Suprapubic skin (tissue), 4 donors: ENCODE measurements around the gene ERC2. TPM values are rescaled to one million over a fixed set of nuclear protein-coding genes. Genes with fewer than 3 reads are reported as not detected.

ENCODE experiments used
- DNase-seq, 2 donors: peaks; one replicate each; pipeline ENCODE4 v3.0.0-alpha.2; 2019; ENCODE audit warnings: low spot score in 2 of 2
- H3K27ac ChIP-seq: fragments of 200-600 bp; sonication (generic); one replicate; pipeline ENCODE4 v1.5.1; 2019
- H3K27me3 ChIP-seq: fragments of 200-600 bp; sonication (generic); one replicate; pipeline ENCODE4 v1.5.1; 2019
- H3K36me3 ChIP-seq: fragments of 200-600 bp; sonication (generic); one replicate; pipeline ENCODE4 v1.5.1; 2019
- H3K4me1 ChIP-seq: fragments of 200-600 bp; sonication (generic); one replicate; pipeline ENCODE4 v1.5.1; 2019
- H3K4me3 ChIP-seq: fragments of 200-600 bp; sonication (generic); one replicate; pipeline ENCODE4 v1.5.1; 2019; ENCODE audit warnings: mild to moderate bottlenecking
- H3K9me3 ChIP-seq: fragments of 200-600 bp; sonication (generic); one replicate; pipeline ENCODE4 v1.5.1; 2019
- EP300 ChIP-seq: sonication (generic); formaldehyde crosslinking; IDR thresholded peaks from one replicate; pipeline ENCODE4 v1.6.1; 2017; ENCODE audit warnings: antibody characterized with exemption
- POLR2A ChIP-seq, 2 donors: fragments of 450-650 bp; IDR thresholded peaks; one replicate each; pipeline ENCODE4 v1.6.1; 2017; ENCODE audit warnings: antibody characterized with exemption in 2 of 2, mild to moderate bottlenecking in 2 of 2, moderate library complexity in 2 of 2
- POLR2AphosphoS5 ChIP-seq, 3 donors: sonication (generic); formaldehyde crosslinking; IDR thresholded peaks; one replicate each; pipeline ENCODE4 v1.6.1; 2017; ENCODE audit warnings: antibody characterized with exemption in 3 of 3
- WGBS: methylation state at CpG from one replicate; pipeline ENCODE4 v1.1.5; 2018; 5-methylcytosine and 5-hydroxymethylcytosine counted together
- total RNA-seq, 4 donors: library from RNA; depleted of rRNA; stranded (reverse); fragments of >200 nt; gene quantifications; one replicate each; pipeline ENCODE4 v1.1.0, GENCODE V29; 2016
- TF ChIP-seq, protein P1 (sequence below), 2 donors: fragments of 200-600 bp in 1 of 2; fragments of 450-650 bp in 1 of 2; sonication (generic) in 1 of 2; IDR thresholded peaks; one replicate each; pipeline ENCODE4 v1.5.1; 2016 to 2019; ENCODE audit warnings: antibody characterized with exemption in 2 of 2, mild to moderate bottlenecking in 1 of 2, moderate library complexity in 1 of 2

Gene ERC2
- total RNA-seq, 4 donors from 2014 or later, result 0.21 TPM; not detected in 3

DNA sequence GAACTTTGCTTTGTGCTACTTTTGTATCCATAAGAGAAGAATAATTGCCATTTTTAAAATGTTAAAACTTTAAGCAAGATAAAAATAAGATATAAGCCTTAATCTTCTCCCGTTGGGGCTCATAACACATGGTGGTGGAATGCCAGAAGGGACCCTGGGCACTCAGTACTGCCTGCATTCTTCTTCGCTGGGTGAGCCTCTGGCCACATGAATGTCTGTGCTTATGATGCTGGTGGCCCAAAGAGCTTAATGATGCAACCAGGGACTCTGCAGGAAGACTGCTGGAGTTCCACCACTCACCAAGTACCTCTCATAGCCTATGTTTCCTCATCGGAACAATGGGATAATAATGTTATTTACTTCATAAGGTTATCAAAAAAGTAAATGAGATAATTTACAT lies 103.6 kb downstream of the ERC2 start:
- Histone ChIP-seq H3K27ac (no peak overlapping the region), H3K4me1 (no peaks in the 10 kb centered on the region), H3K27me3 (no peaks in the 10 kb centered on the region), H3K9me3 (no peaks in the 10 kb centered on the region), H3K4me3 (no peak overlapping the region), H3K36me3 (no peaks in the 10 kb centered on the region)
- 91% methylated on average over 3 of the region's 3 CpGs for WGBS
- no peak for DNase-seq
- TF ChIP-seq POLR2A (IDR thresholded peaks at IDR 0.05) (no peak), EP300 (no peak), POLR2AphosphoS5 (IDR thresholded peaks at IDR 0.05) (no peak)
- TF ChIP-seq, protein P1, sequence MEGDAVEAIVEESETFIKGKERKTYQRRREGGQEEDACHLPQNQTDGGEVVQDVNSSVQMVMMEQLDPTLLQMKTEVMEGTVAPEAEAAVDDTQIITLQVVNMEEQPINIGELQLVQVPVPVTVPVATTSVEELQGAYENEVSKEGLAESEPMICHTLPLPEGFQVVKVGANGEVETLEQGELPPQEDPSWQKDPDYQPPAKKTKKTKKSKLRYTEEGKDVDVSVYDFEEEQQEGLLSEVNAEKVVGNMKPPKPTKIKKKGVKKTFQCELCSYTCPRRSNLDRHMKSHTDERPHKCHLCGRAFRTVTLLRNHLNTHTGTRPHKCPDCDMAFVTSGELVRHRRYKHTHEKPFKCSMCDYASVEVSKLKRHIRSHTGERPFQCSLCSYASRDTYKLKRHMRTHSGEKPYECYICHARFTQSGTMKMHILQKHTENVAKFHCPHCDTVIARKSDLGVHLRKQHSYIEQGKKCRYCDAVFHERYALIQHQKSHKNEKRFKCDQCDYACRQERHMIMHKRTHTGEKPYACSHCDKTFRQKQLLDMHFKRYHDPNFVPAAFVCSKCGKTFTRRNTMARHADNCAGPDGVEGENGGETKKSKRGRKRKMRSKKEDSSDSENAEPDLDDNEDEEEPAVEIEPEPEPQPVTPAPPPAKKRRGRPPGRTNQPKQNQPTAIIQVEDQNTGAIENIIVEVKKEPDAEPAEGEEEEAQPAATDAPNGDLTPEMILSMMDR (IDR thresholded peaks at IDR 0.05), result no peak

DNA sequence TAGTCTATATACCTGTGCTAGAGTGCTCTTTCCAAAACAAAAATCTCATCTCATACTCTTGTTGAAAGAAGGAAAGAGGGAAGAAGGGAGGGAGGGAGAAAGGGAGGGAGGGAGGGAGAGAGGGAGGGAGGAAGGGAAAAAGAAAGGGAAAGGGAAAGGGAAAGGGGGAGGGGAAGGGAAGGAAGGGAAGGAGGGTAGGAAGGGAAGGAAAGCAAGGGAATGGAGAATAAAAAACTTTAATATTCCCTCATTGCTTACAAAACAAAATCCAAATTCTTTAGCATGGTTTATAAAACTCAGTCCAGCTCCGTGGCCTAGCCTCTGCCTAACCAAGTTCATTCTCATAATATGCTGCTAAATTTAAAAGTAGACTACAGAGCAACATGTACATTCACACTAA lies 104.5 kb downstream of the ERC2 start:
- no peak for DNase-seq
- TF ChIP-seq, protein P1 (IDR thresholded peaks at IDR 0.05), result no peak
- TF ChIP-seq POLR2AphosphoS5 (IDR thresholded peaks at IDR 0.05), result no peak
- no peak for TF ChIP-seq POLR2A (IDR thresholded peaks at IDR 0.05)
- no peak for TF ChIP-seq EP300
- no peaks in the 10 kb centered on the region for H3K27me3 ChIP-seq
- no peak overlapping the region for H3K4me3 ChIP-seq
- WGBS, result 78% methylated on average over 1 of the region's 1 CpG
- no peak overlapping the region for H3K27ac ChIP-seq
- no peaks in the 10 kb centered on the region for H3K36me3 ChIP-seq
- no peaks in the 10 kb centered on the region for H3K4me1 ChIP-seq
- H3K9me3 ChIP-seq, result no peaks in the 10 kb centered on the region

DNA sequence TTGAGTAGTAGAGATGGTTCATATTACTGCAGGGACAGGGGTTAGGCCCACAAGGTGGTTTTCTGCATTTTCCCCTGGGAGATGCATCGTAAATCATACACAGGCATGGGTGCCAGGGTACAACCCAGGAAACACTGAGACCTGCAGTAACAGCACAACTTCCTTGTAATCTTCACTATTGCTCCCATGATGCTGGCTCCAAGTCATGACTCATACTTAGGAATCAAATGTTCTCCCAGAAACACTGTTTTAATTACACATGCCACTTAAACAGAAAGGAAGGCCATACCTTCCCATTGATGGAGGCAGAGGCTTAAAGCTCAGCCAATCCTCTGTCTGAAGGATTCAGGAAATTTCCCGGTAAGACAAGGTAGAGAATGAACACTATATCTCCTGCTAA lies 106.5 kb downstream of the ERC2 start:
- WGBS, result 90% methylated on average over 2 of the region's 2 CpGs
- Histone ChIP-seq H3K9me3 (no peaks in the 10 kb centered on the region), H3K27ac (no peak overlapping the region), H3K4me3 (no peak overlapping the region), H3K36me3 (no peaks in the 10 kb centered on the region), H3K27me3 (no peaks in the 10 kb centered on the region), H3K4me1 (no peaks in the 10 kb centered on the region)
- DNase-seq, result no peak
- TF ChIP-seq POLR2A (IDR thresholded peaks at IDR 0.05), result no peak
- TF ChIP-seq EP300, result no peak
- TF ChIP-seq, protein P1 (IDR thresholded peaks at IDR 0.05), result no peak
- no peak for TF ChIP-seq POLR2AphosphoS5 (IDR thresholded peaks at IDR 0.05)

DNA sequence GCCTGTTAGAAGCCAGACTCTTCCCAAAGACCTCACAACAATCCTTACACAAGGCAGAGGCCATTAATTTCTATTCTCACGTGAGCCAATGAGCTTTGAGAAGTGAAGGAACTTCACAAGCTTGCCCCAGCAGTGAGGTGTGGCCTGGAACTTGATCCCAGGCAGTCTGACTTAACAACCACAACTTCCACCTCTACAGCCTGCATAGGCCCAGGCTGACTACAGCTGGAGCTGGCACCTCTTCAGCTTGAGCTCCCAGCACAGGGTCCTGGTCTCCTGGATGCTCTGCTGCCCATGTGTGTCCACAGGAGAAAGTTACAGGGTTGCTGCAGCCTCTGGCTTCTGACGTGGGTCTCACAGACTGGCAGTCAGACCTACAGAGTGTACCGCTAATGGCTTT lies 111.0 kb downstream of the ERC2 start:
- Histone ChIP-seq H3K4me3 (no peak overlapping the region), H3K9me3 (no peaks in the 10 kb centered on the region), H3K27me3 (no peaks in the 10 kb centered on the region), H3K36me3 (no peaks in the 10 kb centered on the region), H3K27ac (no peak overlapping the region), H3K4me1 (no peaks in the 10 kb centered on the region)
- TF ChIP-seq, protein P1 (IDR thresholded peaks at IDR 0.05), result no peak
- TF ChIP-seq POLR2AphosphoS5 (IDR thresholded peaks at IDR 0.05) (no peak), POLR2A (IDR thresholded peaks at IDR 0.05) (no peak), EP300 (no peak)
- DNase-seq, result no peak
- 77% methylated on average over 3 of the region's 3 CpGs for WGBS

DNA sequence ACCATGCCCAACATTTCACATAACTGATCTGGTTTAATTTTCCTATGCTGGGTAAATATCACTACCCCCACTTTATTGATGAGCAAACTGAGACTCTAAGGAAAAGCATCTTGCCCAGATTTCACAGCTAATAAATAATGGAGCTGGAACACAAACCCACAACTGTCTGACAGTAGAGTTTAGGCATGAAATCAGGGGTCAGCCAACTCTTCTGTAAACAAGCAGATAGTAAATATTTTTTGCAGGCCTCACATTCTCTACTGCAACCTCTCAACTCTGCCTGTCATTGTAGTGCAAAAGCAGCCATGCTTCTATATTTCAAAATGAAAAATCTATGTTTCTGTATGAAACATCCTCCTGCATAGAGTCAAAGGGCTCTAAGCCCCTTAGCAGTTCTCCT lies 111.5 kb downstream of the ERC2 start:
- no peak for DNase-seq
- Histone ChIP-seq H3K4me3 (no peak overlapping the region), H3K36me3 (no peaks in the 10 kb centered on the region), H3K27me3 (no peaks in the 10 kb centered on the region), H3K27ac (no peak overlapping the region), H3K4me1 (no peaks in the 10 kb centered on the region), H3K9me3 (no peaks in the 10 kb centered on the region)
- TF ChIP-seq POLR2A (IDR thresholded peaks at IDR 0.05) (no peak), POLR2AphosphoS5 (IDR thresholded peaks at IDR 0.05) (no peak), EP300 (no peak)
- TF ChIP-seq, protein P1 (IDR thresholded peaks at IDR 0.05), result no peak
